GM18519 (cell line): ENCODE results near the gene LSM14A.
"Not testable (repeated sequence)": the region's sequence is repeated elsewhere in the genome, so short reads cannot be mapped to it uniquely, and the experiment has no call there.

Experiments used
- ATAC-seq: cut with Tn5 transposase; IDR thresholded peaks from one replicate; pipeline ENCODE4 v1.9.1; 2021; ENCODE audit warnings: mild to moderate bottlenecking, moderate library complexity; ENCODE audit not compliant: unreplicated experiment, low FRiP score

LSM14A gene

DNA sequence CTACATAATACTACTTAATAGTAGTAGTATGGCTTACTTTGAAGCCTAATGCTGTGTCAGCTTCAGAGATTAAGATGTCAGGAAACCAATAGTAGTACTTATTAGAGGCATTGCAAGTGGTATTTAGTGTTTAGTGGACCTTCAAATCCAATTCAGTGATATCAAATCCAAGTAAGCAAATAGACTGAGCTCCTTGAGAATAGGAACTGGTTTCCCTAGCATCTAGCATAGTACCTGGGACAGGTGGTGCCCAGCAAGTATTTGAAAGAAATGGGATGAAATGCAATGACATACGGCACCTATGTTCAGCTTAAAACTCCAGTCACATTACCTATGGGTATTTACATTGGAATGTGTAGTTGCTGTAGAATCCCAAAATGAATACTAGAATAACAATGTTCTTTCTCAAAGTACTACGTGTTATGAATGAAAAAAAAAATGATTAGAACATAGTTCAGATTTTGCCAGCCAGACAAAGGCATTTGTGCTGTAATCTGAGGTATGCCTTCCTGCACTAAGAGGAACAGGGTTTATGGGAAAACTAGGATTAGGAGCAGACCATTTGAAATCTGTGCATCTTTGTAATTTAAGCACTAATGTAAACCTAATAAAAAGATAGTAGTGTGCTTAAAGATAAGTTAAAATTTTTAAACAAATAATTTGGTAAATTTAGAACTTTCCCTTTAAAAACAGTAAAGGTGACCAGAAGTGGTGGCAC, 17.1 kb downstream of the LSM14A start:
- no peak for ATAC-seq

DNA sequence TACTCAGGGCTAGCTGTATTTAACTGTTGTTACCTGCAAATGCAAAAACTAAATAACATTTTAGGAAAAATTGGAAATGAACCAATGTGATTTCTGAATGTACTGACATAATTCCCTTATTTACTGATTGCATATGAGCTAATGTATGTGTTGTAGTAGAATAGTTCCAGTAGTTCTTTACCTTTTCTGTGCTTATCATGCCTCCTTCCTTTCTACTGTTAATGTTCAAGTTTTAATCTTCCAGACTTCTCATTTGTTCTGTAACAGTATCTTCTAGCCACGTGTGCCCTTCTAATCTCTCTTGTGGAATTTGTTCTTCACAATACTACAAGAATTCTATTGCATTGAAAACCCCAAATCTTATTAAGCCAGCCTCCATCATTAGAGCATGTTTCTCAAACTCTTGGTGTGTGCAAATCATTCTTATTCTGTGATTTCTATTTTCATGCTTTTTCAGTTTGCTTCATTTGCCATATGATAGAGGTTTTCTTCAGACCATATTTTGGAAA, 17.7 kb downstream of the LSM14A start:
- no peak for ATAC-seq

DNA sequence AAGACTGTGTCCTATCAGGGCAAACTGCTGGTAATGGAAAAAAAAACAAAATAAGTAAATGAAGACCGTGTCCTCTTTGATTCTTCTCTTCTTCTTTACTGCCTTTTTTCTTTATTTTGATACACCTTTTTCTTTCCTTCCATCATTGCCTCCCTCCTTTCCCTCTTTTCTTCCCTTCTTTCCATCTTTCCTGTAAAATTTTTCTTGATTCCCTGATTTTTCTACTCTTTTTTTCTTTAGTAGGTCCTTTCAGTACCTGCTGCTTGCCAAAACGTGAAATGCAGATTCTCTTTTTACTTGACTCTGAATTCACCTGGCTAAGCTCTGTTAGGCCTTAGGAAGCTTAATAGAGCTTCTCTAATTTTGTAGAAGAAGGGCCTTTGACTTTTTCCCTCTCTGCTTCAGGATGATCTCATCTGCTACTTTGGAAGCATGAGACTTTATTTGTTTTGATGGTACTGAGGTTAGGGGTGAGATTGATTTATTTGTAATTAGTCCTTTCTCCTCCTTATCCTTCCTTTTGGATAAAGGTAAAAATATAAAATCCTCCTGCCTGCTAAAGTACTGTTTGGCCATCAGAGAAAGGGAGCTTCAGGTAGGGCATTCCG, 19.2 kb downstream of the LSM14A start:
- ATAC-seq, result no peak

DNA sequence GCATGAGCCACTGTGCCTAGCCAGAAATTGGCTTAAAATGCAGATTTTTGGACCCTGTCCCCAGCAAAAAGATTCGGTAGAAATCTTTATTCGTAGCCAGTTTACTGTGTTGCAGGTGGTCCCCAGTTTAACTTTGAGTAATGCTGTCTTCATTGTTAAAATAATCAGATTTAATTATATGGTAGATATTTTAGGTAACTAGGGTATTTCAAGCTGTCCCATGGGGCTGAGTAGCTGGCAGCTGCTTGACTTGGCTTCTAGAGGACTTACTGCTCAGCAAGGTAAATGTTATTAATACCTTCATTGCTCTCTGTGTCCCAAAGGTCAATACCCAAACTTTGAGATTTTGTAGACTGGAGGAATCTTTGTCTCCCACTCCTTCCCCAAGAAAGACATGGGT, 21.1 kb downstream of the LSM14A start:
- ATAC-seq, result no peak

DNA sequence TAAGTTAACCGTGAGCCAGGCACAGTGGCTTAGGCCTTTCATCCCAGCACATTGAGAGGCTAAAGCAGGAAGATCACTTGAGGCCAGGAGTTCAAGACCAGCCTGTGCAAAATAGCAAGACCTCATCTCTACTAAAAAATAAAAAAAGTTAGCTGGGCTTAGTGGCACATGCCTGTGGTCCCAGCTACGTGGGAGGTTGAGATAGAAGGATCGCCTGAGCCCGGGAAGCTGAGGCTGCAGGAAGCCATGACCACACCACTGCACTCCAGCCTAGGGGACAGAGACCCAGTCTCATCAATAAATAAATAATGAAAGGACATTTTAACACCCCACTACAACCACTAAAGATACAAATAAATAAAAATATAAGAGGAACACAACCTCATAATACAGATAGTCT, 21.6 kb downstream of the LSM14A start:
- ATAC-seq, result no peak

DNA sequence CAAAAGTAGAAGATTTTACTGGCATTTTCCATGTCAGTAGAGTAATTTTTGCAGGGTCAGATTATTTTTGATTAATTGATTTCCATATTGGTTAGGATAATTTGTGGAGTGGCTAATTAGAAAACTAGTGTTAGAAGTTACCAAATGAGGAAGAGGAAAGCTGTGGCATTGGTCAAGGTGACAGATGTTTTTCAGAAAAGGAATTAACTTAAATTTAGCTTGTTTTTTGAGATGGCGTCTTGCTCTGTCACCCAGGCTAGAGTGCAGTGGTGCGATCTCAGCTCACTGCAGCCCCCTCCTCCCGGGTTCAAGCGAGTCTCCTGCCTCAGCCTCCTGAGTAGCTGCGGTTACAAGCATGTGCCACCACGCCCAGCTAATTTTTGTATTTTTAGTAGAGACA, 28.8 kb downstream of the LSM14A start:
- ATAC-seq, result no peak

DNA sequence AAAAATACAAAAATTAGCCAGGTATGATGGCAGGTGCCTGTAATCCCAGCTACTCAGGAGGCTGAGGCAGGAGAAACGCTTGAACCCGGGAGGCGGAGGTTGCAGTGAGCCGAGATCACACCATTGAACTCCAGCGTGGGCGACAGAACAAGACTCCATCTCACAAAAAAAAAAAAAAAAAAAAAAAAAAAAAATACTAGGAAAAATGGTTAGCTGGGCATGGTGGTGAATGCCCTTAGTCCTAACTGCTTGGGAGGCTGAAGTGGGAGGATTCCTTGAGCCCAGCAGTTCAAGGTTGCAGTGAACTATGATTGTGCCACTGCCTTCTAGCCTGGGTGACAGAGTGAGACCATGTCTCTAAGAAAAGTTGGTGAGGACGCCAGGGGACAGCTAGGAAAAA, 33.0 kb downstream of the LSM14A start:
- ATAC-seq, result not testable (repeated sequence)

DNA sequence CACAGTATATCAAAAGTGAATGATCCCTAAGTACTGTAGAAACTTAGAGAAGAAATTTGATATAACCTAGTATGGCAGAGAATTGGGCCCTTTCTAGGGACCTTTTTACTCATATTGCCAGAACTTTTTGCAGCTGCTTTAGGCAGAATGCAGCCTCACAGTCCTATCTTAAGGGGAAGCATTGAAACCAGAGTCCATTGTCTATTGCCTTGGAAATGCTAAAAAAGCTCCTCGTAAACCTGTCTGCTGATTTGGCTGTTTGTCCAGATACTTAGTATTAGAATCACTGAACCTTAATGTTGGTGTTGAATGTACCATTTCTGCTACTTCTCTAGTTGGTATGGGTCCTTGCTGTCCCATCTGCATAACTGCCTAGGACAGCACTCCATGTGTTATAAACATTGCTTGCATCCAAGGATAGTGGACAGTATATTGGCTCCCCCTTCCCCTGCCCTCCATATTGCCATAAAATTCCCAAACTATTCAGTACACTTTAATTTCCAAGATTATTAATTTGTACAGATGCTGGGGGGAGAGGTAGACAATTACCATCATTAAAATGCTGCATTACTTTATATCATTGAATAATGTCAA, 36.1 kb downstream of the LSM14A start:
- ATAC-seq, result no peak

DNA sequence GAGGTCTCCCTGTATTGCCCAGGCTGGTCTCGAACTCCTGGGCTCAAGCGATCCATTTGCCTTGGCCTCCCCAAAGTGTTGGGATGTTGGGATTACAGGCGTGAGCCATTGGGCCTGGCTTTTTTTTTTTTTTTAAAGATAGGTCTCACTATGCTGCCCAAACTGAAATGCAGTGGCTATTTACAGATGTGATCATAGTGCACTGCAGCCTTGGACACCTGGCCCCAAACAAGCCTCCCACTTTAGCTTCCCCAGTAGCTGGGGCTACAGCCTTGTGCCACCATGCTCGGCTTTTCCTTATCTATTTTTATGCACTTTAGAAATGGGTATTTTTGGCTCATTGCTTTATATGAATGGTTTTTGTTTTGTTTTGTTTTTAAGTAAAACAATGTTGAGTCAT, 37.4 kb downstream of the LSM14A start:
- ATAC-seq, result no peak

DNA sequence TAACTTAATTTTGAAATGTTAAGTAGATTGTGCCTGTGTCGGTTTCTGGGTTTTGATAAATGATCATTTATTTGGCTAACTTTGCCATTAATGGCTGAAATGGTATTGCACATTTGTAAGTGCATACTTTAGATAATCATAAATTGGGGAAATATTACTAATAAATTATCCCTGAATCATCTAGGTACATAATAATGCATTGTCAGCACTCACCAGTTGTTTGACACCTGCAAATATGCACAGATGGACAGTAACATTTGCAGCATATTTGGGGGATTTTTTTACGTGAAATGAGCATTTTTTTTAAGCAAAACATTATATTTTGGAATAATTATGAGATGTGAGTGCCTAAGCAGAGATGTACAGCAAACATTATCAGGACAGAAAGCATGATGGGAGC, 41.0 kb downstream of the LSM14A start:
- no peak for ATAC-seq

DNA sequence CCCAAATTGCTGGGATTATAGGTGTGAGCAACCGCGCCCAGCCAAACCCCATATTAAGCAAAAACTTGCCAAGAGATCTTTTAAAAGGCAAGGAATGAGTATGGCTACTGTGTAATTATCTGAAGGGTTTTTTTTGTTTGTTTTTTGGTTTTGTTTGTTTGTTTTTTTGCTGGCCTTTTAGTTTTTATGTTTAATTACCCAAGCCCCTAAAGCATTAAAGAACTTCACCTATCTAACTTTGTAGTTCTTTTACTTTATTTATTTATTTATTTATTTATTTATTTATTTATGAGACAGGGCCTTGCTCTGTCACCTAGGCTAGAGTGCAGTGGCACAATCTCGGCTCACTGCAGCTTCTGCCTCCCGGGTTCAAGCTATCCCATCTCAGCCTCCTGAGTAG, 41.7 kb downstream of the LSM14A start:
- ATAC-seq, result no peak

DNA sequence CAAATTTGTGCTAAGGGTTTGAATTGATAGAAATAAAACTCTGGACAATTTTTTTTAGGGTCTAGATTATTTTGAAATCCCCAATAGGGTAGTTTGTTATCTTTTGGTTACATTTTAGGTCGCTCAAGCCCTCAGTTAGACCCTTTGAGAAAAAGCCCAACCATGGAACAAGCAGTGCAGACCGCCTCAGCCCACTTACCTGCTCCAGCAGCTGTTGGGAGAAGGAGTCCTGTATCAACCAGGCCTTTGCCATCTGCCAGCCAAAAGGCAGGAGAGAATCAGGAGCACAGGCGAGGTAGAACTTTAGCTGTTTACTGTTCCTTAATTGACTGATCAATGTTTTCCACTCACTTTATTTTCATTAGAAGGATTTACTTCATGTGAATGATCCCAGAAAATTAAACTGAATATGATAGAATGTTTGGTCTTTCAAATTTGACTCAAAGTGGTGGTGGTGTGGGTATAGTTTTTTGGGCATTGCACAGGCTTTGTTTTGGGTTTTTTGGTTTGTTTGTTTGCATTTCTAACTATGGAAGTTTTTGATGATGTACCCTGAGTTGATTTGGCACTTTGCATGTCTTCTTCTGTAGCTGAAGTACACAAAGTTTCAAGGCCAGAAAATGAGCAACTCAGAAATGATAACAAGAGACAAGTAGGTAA, 42.8 kb downstream of the LSM14A start:
- ATAC-seq, result no peak

DNA sequence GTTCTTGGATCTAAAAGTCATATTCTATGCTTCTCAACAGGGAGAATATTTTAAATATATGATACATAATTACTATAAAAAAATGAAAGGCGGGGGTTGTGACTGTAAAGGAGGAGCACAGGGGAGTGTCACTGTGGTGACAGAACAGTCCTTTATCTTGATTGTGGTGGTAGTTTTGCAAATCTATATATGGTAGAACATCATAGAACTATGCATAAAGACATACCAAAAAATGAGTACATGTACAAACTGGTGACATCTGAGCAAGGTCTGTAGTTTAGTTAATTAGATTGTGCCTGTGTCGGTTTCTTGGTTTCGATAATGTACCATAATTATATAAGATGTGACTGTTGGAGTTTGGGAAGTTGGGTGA, 43.3 kb downstream of the LSM14A start:
- ATAC-seq, result no peak

DNA sequence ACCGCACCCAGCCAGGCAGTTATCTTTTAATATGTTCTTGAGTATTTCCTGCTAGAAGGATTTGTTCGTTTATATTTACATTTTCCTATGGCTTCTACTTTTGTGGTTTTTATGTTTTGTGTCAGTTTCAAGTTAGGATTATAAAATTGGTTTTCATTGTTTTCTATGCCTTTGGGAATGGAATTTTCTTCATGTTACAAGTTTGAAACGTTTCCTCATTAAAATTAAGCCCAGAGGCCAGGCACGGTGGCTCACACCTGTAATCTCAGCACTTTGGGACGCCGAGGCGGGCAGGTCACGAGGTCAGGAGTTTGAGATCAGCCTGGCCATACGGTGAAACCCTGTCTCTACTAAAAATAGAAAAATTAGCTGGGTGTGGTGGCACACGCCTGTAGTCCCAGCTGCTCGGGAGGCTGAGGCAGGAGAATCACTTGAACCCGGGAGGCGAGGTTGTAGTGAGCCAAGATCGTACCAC, 44.5 kb downstream of the LSM14A start:
- not testable (repeated sequence) for ATAC-seq

DNA sequence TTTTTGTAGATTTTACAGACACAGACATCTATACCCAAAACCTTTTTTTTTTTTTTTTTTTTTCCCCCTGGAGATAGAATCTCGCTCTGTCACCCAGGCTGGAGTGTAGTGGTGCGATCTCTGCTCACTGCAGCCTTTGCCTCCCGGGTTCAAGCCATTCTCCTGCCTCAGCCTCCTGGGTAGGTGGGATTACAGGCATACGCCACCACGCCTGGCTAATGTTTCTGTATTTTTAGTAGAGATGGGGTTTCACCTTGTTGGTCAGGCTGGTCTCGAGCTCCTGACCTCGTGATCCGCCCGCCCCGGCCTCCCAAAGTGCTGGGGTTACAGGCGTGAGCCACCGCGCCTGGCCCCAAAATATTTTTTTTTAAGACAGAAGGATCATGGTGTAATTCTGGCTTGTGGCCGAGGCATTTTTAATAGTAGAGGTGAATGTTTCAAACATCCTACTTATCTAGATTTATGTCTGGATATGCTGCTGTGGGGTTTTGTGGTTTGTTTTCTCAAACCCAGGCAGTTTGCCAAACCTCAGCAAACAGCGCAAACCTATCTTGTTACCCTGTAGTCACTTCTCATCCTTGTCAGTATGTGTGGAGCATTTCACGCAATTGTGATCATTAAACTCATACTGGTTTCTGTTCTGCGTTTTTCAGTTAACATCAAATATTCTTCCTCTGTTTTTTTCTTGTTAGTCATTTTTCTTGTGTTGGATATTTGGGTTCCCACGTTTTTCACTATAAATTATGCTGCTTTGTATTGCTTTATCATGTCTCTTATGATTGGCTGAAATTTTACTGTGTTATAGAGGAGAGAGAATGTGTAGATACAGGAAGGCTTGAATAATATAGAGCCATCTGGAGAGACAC, 45.9 kb downstream of the LSM14A start:
- ATAC-seq, result no peak

DNA sequence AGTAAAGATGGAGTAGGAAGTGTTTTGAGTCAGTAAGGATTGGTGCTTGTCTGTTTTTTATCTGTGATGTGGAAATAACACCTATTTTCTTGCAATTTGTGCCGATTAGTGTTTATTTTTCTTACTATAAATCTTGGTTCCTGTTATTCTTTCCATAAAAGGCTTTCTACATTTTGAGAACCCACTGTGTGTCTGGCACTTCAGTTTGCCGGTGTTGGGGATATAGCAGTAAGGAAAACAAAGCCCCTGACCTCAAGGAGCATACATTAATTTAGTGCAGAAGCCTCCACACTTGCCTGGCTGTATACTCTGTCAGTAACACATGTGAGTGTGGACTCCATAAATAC, 46.5 kb downstream of the LSM14A start:
- ATAC-seq, result no peak

DNA sequence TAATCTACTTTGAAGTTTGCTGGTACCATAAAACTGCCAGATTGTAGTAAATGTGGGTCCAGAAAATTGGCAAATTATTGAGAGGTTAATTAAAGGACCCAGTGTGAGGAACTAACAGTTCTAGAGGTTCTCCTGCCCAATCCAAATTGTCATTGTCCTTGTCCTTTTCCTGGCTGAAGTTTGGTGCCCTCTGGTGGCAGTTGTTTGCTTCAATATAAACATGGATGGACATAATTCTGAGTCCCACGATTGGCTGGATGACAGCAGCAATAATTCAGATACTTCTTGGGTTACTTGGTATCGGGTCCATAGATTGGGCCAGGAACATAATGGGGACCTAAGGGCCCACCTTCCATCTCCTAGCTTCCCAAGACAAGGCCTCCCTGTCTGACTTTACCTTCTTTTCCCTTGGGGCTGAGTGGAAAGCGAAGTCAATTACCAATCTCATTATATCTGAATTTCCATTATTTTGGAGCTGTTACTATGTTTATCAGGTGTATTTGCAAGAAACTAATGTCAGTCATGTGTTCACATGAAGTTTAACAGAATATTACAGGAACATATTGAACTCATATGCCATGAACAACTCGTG, 48.3 kb downstream of the LSM14A start:
- ATAC-seq, result no peak

DNA sequence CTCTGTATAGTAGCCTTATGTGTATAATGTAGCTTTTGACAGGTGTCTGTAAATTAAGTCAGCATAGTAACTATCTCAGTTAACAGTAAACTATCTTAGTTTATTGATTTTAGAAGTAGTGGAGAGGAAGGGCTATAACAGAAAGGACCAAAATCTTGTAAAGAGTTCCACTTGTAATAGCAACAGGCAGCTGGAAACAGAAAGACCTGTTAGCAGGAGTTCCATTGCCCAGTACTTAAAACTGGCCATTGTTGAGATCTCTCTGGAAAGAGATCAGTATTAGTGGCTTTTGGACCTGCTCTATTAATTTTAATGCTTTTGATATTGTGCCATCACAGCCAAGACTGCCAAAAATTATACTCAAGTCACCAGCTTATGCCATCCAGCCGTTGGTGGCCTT, 50.1 kb downstream of the LSM14A start:
- ATAC-seq, result no peak

DNA sequence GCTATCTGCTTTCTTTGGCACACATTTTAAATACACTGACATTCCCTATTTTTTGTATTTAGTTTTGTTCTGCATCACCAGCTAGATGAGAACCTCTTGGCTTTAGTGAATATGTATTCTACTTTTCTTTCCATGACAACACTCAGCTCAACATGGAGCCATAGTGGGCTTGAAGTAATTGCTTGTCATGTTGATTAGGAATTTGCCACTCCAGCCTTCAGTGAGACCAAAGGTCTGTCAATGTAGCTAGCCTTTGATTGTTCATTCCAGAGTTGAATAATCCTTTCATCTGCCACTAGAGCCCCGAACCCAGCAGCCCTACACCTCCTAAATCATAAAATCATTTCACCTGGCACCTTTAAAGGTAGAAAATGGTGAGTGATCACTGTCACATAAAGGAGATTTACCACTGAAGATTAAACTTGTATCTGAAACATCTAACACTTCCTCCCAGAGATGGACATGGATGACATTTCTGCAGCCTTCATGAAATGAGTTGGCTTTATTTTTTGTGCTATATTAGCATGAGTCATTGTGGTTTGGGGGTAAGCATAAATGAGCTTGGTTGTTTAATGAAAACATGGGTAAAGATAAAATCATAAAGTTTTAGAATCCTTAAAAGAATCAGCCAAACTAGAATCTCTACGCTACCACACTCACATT, 52.8 kb downstream of the LSM14A start:
- ATAC-seq, result no peak

DNA sequence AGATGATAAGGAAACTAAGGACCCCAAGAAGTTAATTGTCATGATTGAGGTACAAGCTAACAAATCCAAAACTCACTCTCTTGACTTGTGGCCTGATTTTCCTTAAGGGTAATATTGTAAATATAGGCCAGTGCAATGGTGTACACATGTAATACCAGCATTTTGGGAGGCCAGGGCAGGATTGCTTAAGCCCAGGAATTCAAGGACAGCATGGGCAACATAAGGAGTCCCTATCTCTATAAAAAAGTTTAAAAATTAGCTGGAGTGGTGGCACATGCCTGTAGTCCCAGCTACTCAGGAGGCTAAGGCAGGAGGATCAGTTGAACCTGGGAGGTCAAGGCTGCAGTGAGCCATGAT, 53.3 kb downstream of the LSM14A start:
- ATAC-seq, result no peak
